Measurements from ENCODE around the gene AKNAD1.

Gene AKNAD1

GRCh38 chr1:108865316-108865910 lies 8.5 kb upstream of the AKNAD1 start:
- FAIRE-seq (no peak), DNase-seq (ENCODE audit: insufficient read length, low spot score) (no peak)

GRCh38 chr1:108863984-108864383 lies 7.1 kb upstream of the AKNAD1 start:
- no peak for FAIRE-seq
- no peak for DNase-seq (ENCODE audit: insufficient read length, low spot score)

GRCh38 chr1:108862698-108863477 lies 6.0 kb upstream of the AKNAD1 start:
- FAIRE-seq: no peak

GRCh38 chr1:108862017-108862610 lies 5.2 kb upstream of the AKNAD1 start:
- FAIRE-seq (no peak), DNase-seq (ENCODE audit: insufficient read length, low spot score) (no peak)

More at GRCh38 chr1:108862698-108863477, 6.0 kb upstream of the AKNAD1 start:
- no peak for DNase-seq (ENCODE audit: insufficient read length, low spot score)

GRCh38 chr1:108861566-108861965 lies 4.7 kb upstream of the AKNAD1 start:
- FAIRE-seq (no peak), DNase-seq (ENCODE audit: insufficient read length, low spot score) (no peak)

GRCh38 chr1:108860190-108860907 lies 3.5 kb upstream of the AKNAD1 start:
- no peak for FAIRE-seq
- no peak for DNase-seq (ENCODE audit: insufficient read length, low spot score)

GRCh38 chr1:108858230-108858950 lies 1.5 kb upstream of the AKNAD1 start:
- FAIRE-seq (no peak), DNase-seq (ENCODE audit: insufficient read length, low spot score) (no peak)

- DNase-seq (ENCODE audit: insufficient read length, low spot score) (no peak), FAIRE-seq (no peak)
Measured at GRCh38 chr1:108854221-108855019, 2.5 kb downstream of the AKNAD1 start.

GRCh38 chr1:108852221-108852975 lies 4.5 kb downstream of the AKNAD1 start:
- FAIRE-seq: no peak
- DNase-seq (ENCODE audit: insufficient read length, low spot score): no peak

- FAIRE-seq (no peak), DNase-seq (ENCODE audit: insufficient read length, low spot score) (no peak)
Measured at GRCh38 chr1:108851567-108851966, 5.3 kb downstream of the AKNAD1 start.

- FAIRE-seq (no peak), DNase-seq (ENCODE audit: insufficient read length, low spot score) (no peak)
Measured at GRCh38 chr1:108850929-108851328, 6.0 kb downstream of the AKNAD1 start.

- FAIRE-seq (no peak), DNase-seq (ENCODE audit: insufficient read length, low spot score) (no peak)
Measured at GRCh38 chr1:108848806-108849205, 8.1 kb downstream of the AKNAD1 start.

GRCh38 chr1:108847494-108847893 lies 9.4 kb downstream of the AKNAD1 start:
- no peak for FAIRE-seq
- DNase-seq (ENCODE audit: insufficient read length, low spot score): no peak

GRCh38 chr1:108845991-108846390 lies 10.9 kb downstream of the AKNAD1 start:
- FAIRE-seq (no peak), DNase-seq (ENCODE audit: insufficient read length, low spot score) (no peak)

- no peak for DNase-seq (ENCODE audit: insufficient read length, low spot score)
- FAIRE-seq: no peak
Measured at GRCh38 chr1:108845446-108845845, 11.4 kb downstream of the AKNAD1 start.

GRCh38 chr1:108843390-108844137 lies 13.3 kb downstream of the AKNAD1 start:
- DNase-seq (ENCODE audit: insufficient read length, low spot score) (no peak), FAIRE-seq (no peak)

- DNase-seq (ENCODE audit: insufficient read length, low spot score) (no peak), FAIRE-seq (no peak)
Measured at GRCh38 chr1:108842525-108843181, 14.2 kb downstream of the AKNAD1 start.

- no peak for FAIRE-seq
- DNase-seq (ENCODE audit: insufficient read length, low spot score): no peak
Measured at GRCh38 chr1:108841703-108842102, 15.2 kb downstream of the AKNAD1 start.

All from HTR-8/SVneo (cell line).